ENCODE measurements around the gene NEDD4L.
"Not testable (repeated sequence)": the region's sequence is repeated elsewhere in the genome, so short reads cannot be mapped to it uniquely, and the experiment has no call there.

The NEDD4L gene

GRCh38 chr18:58166278-58166844, 122.3 kb downstream of the NEDD4L start:
- no peak for DNase-seq
- Mint-ChIP-seq H3K4me1 (peaks cover 21% of the 10 kb centered on the region), H3K9me3 (no peaks in the 10 kb centered on the region), H3K36me3 (ENCODE audit: low read depth) (peaks cover 28% of the 10 kb centered on the region), H3K4me3 (no peak overlapping the region), H3K27me3 (ENCODE audit: low read depth, poor library complexity) (no peaks in the 10 kb centered on the region), H3K27ac (no peak overlapping the region)
- TF ChIP-seq CTCF (IDR thresholded peaks at IDR 0.05), result no peak

- peaks cover 19% of the 10 kb centered on the region for H3K4me1 Mint-ChIP-seq
- H3K36me3 Mint-ChIP-seq (ENCODE audit: low read depth), result peaks cover 35% of the 10 kb centered on the region
- no peaks in the 10 kb centered on the region for H3K9me3 Mint-ChIP-seq
- no peak for DNase-seq
- no peak overlapping the region for H3K4me3 Mint-ChIP-seq
- TF ChIP-seq CTCF (IDR thresholded peaks at IDR 0.05), result no peak
- no peaks in the 10 kb centered on the region for H3K27me3 Mint-ChIP-seq (ENCODE audit: low read depth, poor library complexity)
- H3K27ac Mint-ChIP-seq, result no peak overlapping the region
Measured at GRCh38 chr18:58167073-58167472, 123.0 kb downstream of the NEDD4L start.

- Mint-ChIP-seq H3K36me3 (ENCODE audit: low read depth) (peaks cover 38% of the 10 kb centered on the region), H3K27me3 (ENCODE audit: low read depth, poor library complexity) (no peaks in the 10 kb centered on the region), H3K9me3 (no peaks in the 10 kb centered on the region), H3K27ac (no peak overlapping the region), H3K4me1 (peaks cover 14% of the 10 kb centered on the region), H3K4me3 (no peak overlapping the region)
- no peak for DNase-seq
- TF ChIP-seq CTCF (IDR thresholded peaks at IDR 0.05), result no peak
Measured at GRCh38 chr18:58168221-58168620, 124.2 kb downstream of the NEDD4L start.

- DNase-seq, result no peak
- H3K27ac Mint-ChIP-seq, result no peak overlapping the region
- H3K36me3 Mint-ChIP-seq (ENCODE audit: low read depth), result peaks cover 38% of the 10 kb centered on the region
- H3K4me3 Mint-ChIP-seq, result no peak overlapping the region
- no peaks in the 10 kb centered on the region for H3K9me3 Mint-ChIP-seq
- no peak for TF ChIP-seq CTCF (IDR thresholded peaks at IDR 0.05)
- H3K4me1 Mint-ChIP-seq, result peaks cover 9% of the 10 kb centered on the region
- no peaks in the 10 kb centered on the region for H3K27me3 Mint-ChIP-seq (ENCODE audit: low read depth, poor library complexity)
Measured at GRCh38 chr18:58168993-58169392, 125.0 kb downstream of the NEDD4L start.

- Mint-ChIP-seq H3K4me3 (no peak overlapping the region), H3K27ac (peak overlapping the region; percentile 85), H3K27me3 (ENCODE audit: low read depth, poor library complexity) (no peaks in the 10 kb centered on the region), H3K4me1 (peaks cover 9% of the 10 kb centered on the region), H3K9me3 (no peaks in the 10 kb centered on the region), H3K36me3 (ENCODE audit: low read depth) (peaks cover 38% of the 10 kb centered on the region)
- TF ChIP-seq CTCF (IDR thresholded peaks at IDR 0.05), result no peak
- DNase-seq, result no peak
Measured at GRCh38 chr18:58169472-58169871, 125.4 kb downstream of the NEDD4L start.

GRCh38 chr18:58170036-58170435, 126.0 kb downstream of the NEDD4L start:
- not testable (repeated sequence) for H3K9me3 Mint-ChIP-seq
- peaks cover 38% of the 10 kb centered on the region for H3K36me3 Mint-ChIP-seq (ENCODE audit: low read depth)

More at GRCh38 chr18:58170036-58170435, 126.0 kb downstream of the NEDD4L start:
- H3K4me1 Mint-ChIP-seq, result peaks cover 14% of the 10 kb centered on the region
- DNase-seq; H3K27me3 Mint-ChIP-seq (ENCODE audit: low read depth, poor library complexity); H3K4me3 Mint-ChIP-seq; H3K27ac Mint-ChIP-seq: not testable (repeated sequence)

Data from nephron progenitor cell (in vitro differentiated cells).